K562 treated with DMSO at 1 percent for 4 hours (cell line): ENCODE data around the gene RSKR. TPM values are rescaled to one million over a fixed set of nuclear protein-coding genes. Genes with fewer than 3 reads are reported as not detected.

Experiments used
- total RNA-seq: library from RNA; unstranded; fragments of 300-600 nt; gene quantifications from 2 replicates; pipeline ENCODE4 v1.2.3, GENCODE V29; 2022; ENCODE audit not compliant: insufficient read depth

The RSKR gene, protein sequence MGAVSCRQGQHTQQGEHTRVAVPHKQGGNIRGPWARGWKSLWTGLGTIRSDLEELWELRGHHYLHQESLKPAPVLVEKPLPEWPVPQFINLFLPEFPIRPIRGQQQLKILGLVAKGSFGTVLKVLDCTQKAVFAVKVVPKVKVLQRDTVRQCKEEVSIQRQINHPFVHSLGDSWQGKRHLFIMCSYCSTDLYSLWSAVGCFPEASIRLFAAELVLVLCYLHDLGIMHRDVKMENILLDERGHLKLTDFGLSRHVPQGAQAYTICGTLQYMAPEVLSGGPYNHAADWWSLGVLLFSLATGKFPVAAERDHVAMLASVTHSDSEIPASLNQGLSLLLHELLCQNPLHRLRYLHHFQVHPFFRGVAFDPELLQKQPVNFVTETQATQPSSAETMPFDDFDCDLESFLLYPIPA
- total RNA-seq: 17.6 and 21.9 TPM in 2 replicates

DNA sequence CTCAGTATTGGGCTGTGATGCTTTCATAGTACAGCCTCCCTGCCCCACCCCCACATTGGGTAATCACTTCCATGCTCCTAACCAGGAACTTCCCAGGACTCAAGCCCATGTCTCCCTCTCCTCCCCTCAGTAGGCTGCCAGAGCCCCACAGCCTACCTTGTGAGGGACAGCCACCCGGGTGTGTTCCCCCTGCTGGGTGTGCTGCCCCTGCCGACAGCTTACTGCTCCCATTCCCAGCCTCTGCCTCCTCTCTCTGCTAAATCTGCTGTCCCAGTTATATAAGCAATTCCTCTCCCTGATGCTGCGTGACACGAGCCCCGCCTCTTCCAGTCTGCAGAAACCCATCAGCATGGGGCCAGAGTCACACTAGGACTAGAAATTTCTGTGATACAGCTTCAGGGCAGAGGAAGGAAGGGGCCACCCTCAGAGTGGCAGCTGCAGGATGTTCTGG is at the start of gene RSKR:
RSKR (minus strand) TSS at position 255 of the 451 bp plus-strand sequence; CDS start at position 231, 24 bp downstream.

DNA sequence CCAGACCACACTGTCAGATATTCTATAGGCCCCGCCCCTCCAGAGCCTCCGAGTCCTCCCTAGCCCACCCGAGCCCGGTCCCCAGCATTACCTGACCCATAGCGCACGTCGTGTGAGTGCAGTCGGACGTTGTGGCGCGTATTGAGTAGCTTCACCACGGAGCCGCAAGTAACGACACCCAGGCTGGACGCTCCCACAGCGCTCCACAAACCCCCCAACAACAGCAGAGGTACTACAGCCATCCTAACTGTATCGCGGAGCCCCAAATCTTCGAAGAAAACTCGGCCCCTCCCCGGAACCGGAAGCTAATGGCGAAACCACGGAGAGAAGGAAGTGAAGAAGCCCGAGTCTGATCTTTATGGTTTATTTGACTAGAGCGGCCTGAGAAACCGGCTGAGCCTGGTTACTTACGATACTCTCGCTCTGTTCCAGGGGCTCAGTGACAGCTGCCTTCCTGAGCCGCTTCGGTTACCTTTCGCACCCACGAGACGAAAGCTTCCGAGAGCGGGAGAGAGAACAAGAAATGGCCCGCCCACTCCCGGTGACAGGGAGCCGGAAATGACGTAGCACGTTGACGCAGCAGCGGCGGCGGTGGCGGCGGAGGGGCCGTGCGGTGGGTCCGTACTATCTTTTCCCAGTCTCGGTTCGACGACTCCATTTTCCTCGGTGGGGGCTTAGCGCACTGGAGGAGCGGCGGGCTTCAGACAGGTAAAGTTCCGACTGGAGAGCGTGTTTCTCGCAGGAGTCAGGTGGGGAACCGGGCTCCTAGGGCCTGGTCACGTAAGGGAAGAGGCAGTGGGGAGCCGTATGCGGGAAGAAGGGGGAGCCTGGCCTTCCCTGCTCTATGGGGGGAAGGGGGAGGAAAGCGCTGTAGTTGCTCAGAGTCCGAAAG is 47.9 kb upstream of the RSKR start, which contains the start of the genes SDF2 and SUPT6H:
SDF2 (minus strand) TSS at position 272 of the 892 bp plus-strand sequence; CDS start at position 242, 30 bp downstream.
SUPT6H (plus strand) TSS at position 571 of the 892 bp plus-strand sequence. CDS start 11,197 bp downstream, outside the sequence.

DNA sequence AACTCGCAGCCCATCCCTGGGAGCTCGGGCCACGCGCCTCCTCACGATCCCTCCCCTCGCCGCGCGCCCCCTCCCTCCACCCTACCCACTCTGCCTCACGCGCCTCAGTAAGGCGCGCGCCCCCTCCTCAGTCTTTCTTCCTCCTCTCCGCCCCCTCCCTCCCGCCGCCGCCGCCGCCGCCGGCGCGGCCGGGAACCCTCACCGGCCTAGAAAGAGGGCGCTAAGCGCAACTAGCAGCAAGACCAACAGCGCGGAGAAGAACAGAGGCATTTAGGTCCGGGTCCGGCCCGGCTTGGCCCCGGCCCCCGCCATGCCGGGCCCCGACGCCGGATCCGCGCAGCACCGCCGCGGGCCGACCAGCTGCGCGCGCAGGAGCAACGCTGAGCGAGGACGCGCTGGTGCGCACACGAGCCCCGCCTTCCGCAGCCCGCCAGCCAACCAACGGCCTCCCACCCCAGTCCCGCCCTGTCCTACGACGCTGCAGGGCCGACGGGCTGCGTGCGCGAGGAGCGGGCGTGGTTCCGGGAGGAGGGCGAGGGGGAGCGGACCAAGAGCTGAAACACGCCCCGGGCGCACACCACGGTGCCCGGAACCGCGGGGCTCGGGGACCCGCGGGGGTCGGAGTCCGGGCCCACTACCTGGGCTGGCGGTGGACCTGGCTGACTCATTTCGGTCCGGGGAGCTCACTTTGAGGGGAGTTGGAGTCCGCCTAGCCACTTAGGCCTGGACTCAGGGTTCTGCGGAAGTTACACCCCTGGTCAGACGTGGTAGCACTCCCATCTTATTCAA is 31.0 kb upstream of the RSKR start, which contains the start of gene BLTP2:
BLTP2 (minus strand) TSS at position 372 of the 789 bp plus-strand sequence; CDS start at position 270, 102 bp downstream.

DNA sequence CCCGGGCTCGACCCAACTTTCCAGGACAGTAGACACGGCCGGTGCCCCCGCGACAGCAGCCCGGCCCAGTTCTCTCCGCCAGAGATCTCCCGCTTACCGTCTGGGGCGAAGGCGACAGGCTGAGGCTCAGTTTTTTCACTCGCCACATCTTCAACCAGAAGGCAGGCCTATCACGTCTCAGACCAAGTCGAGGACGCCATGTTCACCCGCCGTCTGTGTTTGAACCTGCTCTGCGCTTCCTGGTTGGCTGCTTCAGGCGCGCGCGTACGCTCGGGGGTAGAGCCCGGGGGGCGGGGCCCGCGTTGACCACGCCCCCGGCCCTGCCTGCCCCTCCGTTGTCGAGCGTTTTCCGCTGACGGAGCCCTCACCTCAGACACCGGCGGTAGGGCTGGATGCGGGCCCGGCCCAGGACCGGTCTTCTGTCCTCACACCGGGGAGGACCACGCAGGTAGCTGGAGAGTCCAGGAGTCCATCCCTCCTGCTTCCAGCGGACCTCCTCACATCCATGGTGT is 15.1 kb downstream of the RSKR start, which contains the start of gene SPAG5:
SPAG5 (minus strand) TSS at position 227 of the 512 bp plus-strand sequence; CDS start at position 148, 79 bp downstream.

DNA sequence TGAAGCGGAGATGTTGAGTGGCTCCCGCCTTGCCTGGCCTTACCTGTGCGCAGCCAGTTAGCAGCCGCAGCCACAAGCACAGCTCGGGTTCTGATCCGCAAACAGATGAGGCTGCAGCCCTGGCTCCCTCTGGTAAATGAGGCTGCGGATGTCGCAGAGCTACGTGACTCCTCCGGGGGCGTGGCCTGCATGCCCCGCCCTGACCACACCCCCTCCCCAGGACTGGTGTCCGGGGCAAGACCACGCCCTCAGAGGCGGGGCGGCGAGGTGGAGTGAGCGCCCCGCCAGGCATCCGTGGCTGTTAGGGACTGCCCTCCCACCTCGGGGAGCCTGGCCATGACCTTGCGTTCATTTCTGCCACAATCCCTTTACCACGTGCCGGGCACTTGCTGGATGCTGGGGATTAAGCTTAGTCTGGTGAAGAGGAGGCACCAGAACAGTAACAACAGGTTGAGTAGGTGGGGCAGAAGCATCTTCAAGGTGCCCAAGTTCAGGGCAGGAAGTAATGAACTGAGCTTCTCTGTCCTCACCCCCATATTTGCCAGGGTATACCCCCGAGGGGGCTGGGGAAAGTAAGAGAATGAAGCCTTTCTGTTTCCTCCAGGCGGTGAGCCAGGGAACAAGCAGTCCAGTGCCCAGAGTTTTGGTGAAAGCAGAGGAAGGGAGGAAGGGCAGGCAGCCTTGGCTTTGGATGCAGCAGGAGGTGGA is 37.1 kb downstream of the RSKR start, which contains the start of gene ALDOC:
ALDOC (minus strand) TSS at position 138 of the 708 bp plus-strand sequence. CDS start 1,363 bp downstream, outside the sequence.

DNA sequence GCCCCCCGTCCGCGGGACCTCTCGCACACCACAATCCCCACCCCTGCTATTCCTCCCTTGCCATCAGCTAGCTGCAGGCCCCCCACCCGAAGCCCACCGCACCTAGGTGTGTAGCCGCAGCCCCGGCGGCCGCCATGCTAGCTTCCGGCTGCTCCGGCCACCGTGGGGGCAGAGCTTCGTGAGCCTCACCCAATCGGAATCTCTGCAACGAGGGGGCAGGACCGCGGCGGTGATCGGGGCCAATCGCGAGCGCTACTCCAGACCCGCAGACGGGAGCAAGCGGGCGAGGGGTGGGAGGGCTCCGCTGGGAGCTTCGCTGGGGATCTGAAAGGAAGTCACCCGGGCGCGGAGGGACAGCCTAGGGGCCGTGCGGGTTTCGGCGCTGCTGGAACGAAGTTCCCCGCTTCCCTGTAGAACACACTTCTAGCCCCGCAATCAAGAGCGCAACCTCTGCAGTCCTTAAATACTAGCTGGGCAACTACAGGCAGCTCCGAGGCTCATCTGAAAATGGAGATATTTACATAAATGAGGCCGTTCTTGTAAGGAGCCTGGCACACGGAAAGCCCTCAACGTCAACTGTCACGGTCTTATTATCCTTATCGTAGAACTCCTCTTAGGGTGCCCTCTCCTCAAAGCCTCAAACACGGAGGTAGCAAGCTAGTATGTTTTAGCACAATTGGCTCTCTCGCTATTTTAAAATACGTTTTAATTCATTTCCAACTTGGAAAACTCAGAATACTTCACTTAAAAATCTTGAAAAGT is 42.4 kb downstream of the RSKR start, which contains the start of gene PIGS:
PIGS (minus strand) TSS at position 164 of the 762 bp plus-strand sequence; CDS start at position 136, 28 bp downstream.

Other genes with a start within 250 kb of the RSKR start
- not detected in 2 replicates for gene SEBOX, start 249.0 kb downstream of the RSKR start, total RNA-seq
- 0.47 TPM in 1 of 2 replicates, not detected in the other for gene VTN, start 243.9 kb downstream of the RSKR start, total RNA-seq
- 1.3 and 3.2 TPM in 2 replicates for gene SARM1, start 242.5 kb downstream of the RSKR start, total RNA-seq
- 1.3 and 2.7 TPM in 2 replicates for gene SLC46A1, start 208.0 kb downstream of the RSKR start, total RNA-seq
- gene SLC13A2, start 140.5 kb downstream of the RSKR start, total RNA-seq: not detected in 2 replicates
- gene FOXN1, start 107.8 kb downstream of the RSKR start, total RNA-seq: not detected in 2 replicates
- gene UNC119, start 61.6 kb downstream of the RSKR start, total RNA-seq: 29.6 and 34.4 TPM in 2 replicates
- 92.0 and 97.4 TPM in 2 replicates for gene PIGS, start 42.7 kb downstream of the RSKR start, total RNA-seq
- gene ALDOC, start 37.3 kb downstream of the RSKR start, total RNA-seq: 52.1 and 58.6 TPM in 2 replicates
- 93.5 and 110 TPM in 2 replicates for gene SPAG5, start 15.2 kb downstream of the RSKR start, total RNA-seq
- gene BLTP2, start 31.0 kb upstream of the RSKR start, total RNA-seq: 47.7 and 60.6 TPM in 2 replicates
- gene SDF2, start 47.7 kb upstream of the RSKR start, total RNA-seq: 68.5 and 69.2 TPM in 2 replicates
- 54.5 and 61.6 TPM in 2 replicates for gene SUPT6H, start 48.0 kb upstream of the RSKR start, total RNA-seq
- 5.4 and 5.6 TPM in 2 replicates for gene PROCA1, start 97.7 kb upstream of the RSKR start, total RNA-seq
- gene RAB34, start 103.7 kb upstream of the RSKR start, total RNA-seq: not detected in 2 replicates
- gene RPL23A, start 105.8 kb upstream of the RSKR start, total RNA-seq: 2,658 and 2,919 TPM in 2 replicates
- gene TLCD1, start 112.0 kb upstream of the RSKR start, total RNA-seq: 2.7 and 3.4 TPM in 2 replicates
- 2.2 and 4.7 TPM in 2 replicates for gene NEK8, start 114.6 kb upstream of the RSKR start, total RNA-seq
- 85.7 and 116 TPM in 2 replicates for gene TRAF4, start 129.8 kb upstream of the RSKR start, total RNA-seq
- 28.4 and 38.5 TPM in 2 replicates for gene FAM222B, start 228.6 kb upstream of the RSKR start, total RNA-seq
- gene ERAL1, start 240.8 kb upstream of the RSKR start, total RNA-seq: 84.1 and 95.8 TPM in 2 replicates